Measurements from ENCODE around the gene VGLL4. TPM values are rescaled to one million over a fixed set of nuclear protein-coding genes. Genes with fewer than 3 reads are reported as not detected.
A peak's percentile ranks its signal among the peaks of the same experiment; 100 is the strongest.
"Not testable (repeated sequence)": the region's sequence is repeated elsewhere in the genome, so short reads cannot be mapped to it uniquely, and the experiment has no call there.

VGLL4 gene
- polyA plus RNA-seq, 6 donors from 2014 or later = 7.9 to 16.0 (median 13.8) TPM

GRCh38 chr3:11604139-11604892, 39.4 kb downstream of the VGLL4 start:
- no peaks in the 10 kb centered on the region for H3K9me3 Mint-ChIP-seq
- peaks cover 27 to 35% (median 35%) of the 10 kb centered on the region in 3 donors for H3K4me1 Mint-ChIP-seq

GRCh38 chr3:11603628-11604027, 40.1 kb downstream of the VGLL4 start:
- H3K27me3 Mint-ChIP-seq = no peaks in the 10 kb centered on the region
- no peak overlapping the region for H3K4me3 Mint-ChIP-seq
- H3K4me1 Mint-ChIP-seq = peaks cover 28 to 36% (median 33%) of the 10 kb centered on the region in 3 donors
- H3K9me3 Mint-ChIP-seq = no peaks in the 10 kb centered on the region
- DNase-seq (no peak), ATAC-seq (ENCODE audit: low read depth in 2 of 2) (no peak)
- H3K36me3 Mint-ChIP-seq = peaks cover 7 to 12% of the 10 kb centered on the region in 2 donors
- peak overlapping the region in 2 of 6 donors; percentile 86 to 89 for H3K27ac Mint-ChIP-seq

More at GRCh38 chr3:11604139-11604892, 39.4 kb downstream of the VGLL4 start:
- Mint-ChIP-seq H3K27ac (peak overlapping the region in 2 of 6 donors; percentile 57 to 86), H3K27me3 (no peaks in the 10 kb centered on the region), H3K36me3 (peaks cover 7 to 12% of the 10 kb centered on the region in 2 donors), H3K4me3 (no peak overlapping the region)
- ATAC-seq (ENCODE audit: low read depth in 2 of 2) = no peak
- DNase-seq = no peak

GRCh38 chr3:11602886-11603527, 40.7 kb downstream of the VGLL4 start:
- H3K4me3 Mint-ChIP-seq = no peak overlapping the region
- H3K27me3 Mint-ChIP-seq = no peaks in the 10 kb centered on the region
- peak overlapping the region in 4 of 6 donors; percentile 16 to 89 (median 68) for H3K27ac Mint-ChIP-seq

GRCh38 chr3:11602239-11602840, 41.4 kb downstream of the VGLL4 start:
- peaks cover 34 to 41% (median 40%) of the 10 kb centered on the region in 3 donors for H3K4me1 Mint-ChIP-seq
- H3K27me3 Mint-ChIP-seq = no peaks in the 10 kb centered on the region
- H3K9me3 Mint-ChIP-seq = no peaks in the 10 kb centered on the region
- H3K4me3 Mint-ChIP-seq = peak overlapping the region in 3 of 8 donors; percentile 52 to 79 (median 56)
- H3K27ac Mint-ChIP-seq = peak overlapping the region; percentile 86 to 98 (median 92)
- H3K36me3 Mint-ChIP-seq = peaks cover 12% of the 10 kb centered on the region in 2 donors
- ATAC-seq (ENCODE audit: low read depth in 2 of 2) (no peak), DNase-seq (no peak)

More at GRCh38 chr3:11602886-11603527, 40.7 kb downstream of the VGLL4 start:
- peaks cover 7 to 12% of the 10 kb centered on the region in 2 donors for H3K36me3 Mint-ChIP-seq
- H3K4me1 Mint-ChIP-seq = peaks cover 34 to 42% (median 39%) of the 10 kb centered on the region in 3 donors
- no peaks in the 10 kb centered on the region for H3K9me3 Mint-ChIP-seq
- ATAC-seq (ENCODE audit: low read depth in 2 of 2) (no peak), DNase-seq (no peak)

- peak; percentile 99 for ATAC-seq (ENCODE audit: low read depth in 2 of 2)
- peak; percentile 73 for DNase-seq
- H3K27ac Mint-ChIP-seq = peak overlapping the region; percentile 86 to 98 (median 92)
- no peaks in the 10 kb centered on the region for H3K27me3 Mint-ChIP-seq
- H3K9me3 Mint-ChIP-seq = no peaks in the 10 kb centered on the region
- H3K4me3 Mint-ChIP-seq = peak overlapping the region in 6 of 8 donors; percentile 52 to 79 (median 64)
- H3K36me3 Mint-ChIP-seq = peaks cover 12% of the 10 kb centered on the region in 2 donors
- peaks cover 27 to 40% (median 34%) of the 10 kb centered on the region in 3 donors for H3K4me1 Mint-ChIP-seq
Measured at GRCh38 chr3:11601446-11602238, 42.1 kb downstream of the VGLL4 start.

GRCh38 chr3:11600501-11601282, 43.0 kb downstream of the VGLL4 start:
- Mint-ChIP-seq H3K9me3 (no peaks in the 10 kb centered on the region), H3K27ac (peak overlapping the region; percentile 81 to 95 (median 90)), H3K4me3 (peak overlapping the region in 6 of 8 donors; percentile 8 to 71 (median 40)), H3K36me3 (peaks cover 12 to 16% of the 10 kb centered on the region in 2 donors), H3K4me1 (peaks cover 33 to 40% (median 34%) of the 10 kb centered on the region in 3 donors), H3K27me3 (no peaks in the 10 kb centered on the region)
- ATAC-seq (ENCODE audit: low read depth in 2 of 2) = no peak
- no peak for DNase-seq

- peak overlapping the region in 3 of 6 donors; percentile 6 to 75 (median 33) for H3K27ac Mint-ChIP-seq
- H3K27me3 Mint-ChIP-seq = no peaks in the 10 kb centered on the region
- peaks cover 0 to 3% (median 0%) of the 10 kb centered on the region in 7 donors for H3K9me3 Mint-ChIP-seq
- no peak for ATAC-seq (ENCODE audit: low read depth in 2 of 2)
- H3K4me3 Mint-ChIP-seq = no peak overlapping the region
- H3K4me1 Mint-ChIP-seq = peaks cover 31 to 44% (median 34%) of the 10 kb centered on the region in 3 donors
- H3K36me3 Mint-ChIP-seq = peaks cover 16 to 19% of the 10 kb centered on the region in 2 donors
- no peak for DNase-seq
Measured at GRCh38 chr3:11596387-11596786, 47.3 kb downstream of the VGLL4 start.

GRCh38 chr3:11595024-11595423, 48.7 kb downstream of the VGLL4 start:
- not testable (repeated sequence) for H3K27me3 Mint-ChIP-seq; H3K9me3 Mint-ChIP-seq; H3K4me3 Mint-ChIP-seq; ATAC-seq (ENCODE audit: low read depth in 2 of 2); DNase-seq
- Mint-ChIP-seq H3K27ac (peak overlapping the region in 1 of 6 donors; percentile 63), H3K36me3 (peaks cover 9 to 11% of the 10 kb centered on the region in 2 donors), H3K4me1 (peaks cover 23 to 42% (median 32%) of the 10 kb centered on the region in 3 donors)

- Mint-ChIP-seq H3K27ac (peak overlapping the region in 3 of 6 donors; percentile 3 to 53 (median 13)), H3K4me1 (peaks cover 28 to 44% (median 35%) of the 10 kb centered on the region in 3 donors), H3K36me3 (peaks cover 15 to 16% of the 10 kb centered on the region in 2 donors), H3K27me3 (no peaks in the 10 kb centered on the region), H3K4me3 (no peak overlapping the region), H3K9me3 (peaks cover 0 to 3% (median 0%) of the 10 kb centered on the region in 7 donors)
- DNase-seq (no peak), ATAC-seq (ENCODE audit: low read depth in 2 of 2) (no peak)
Measured at GRCh38 chr3:11593318-11594034, 50.2 kb downstream of the VGLL4 start.

- no peaks in the 10 kb centered on the region for H3K27me3 Mint-ChIP-seq
- H3K36me3 Mint-ChIP-seq = peaks cover 18 to 20% of the 10 kb centered on the region in 2 donors
- ATAC-seq (ENCODE audit: low read depth in 2 of 2) (no peak), DNase-seq (no peak)
- H3K9me3 Mint-ChIP-seq = peaks cover 0 to 3% (median 0%) of the 10 kb centered on the region in 7 donors
- no peak overlapping the region for H3K4me3 Mint-ChIP-seq
- peaks cover 30 to 43% (median 36%) of the 10 kb centered on the region in 3 donors for H3K4me1 Mint-ChIP-seq
- H3K27ac Mint-ChIP-seq = peak overlapping the region in 1 of 6 donors; percentile 3
Measured at GRCh38 chr3:11592445-11593298, 51.0 kb downstream of the VGLL4 start.
